Endodermal cell (in vitro differentiated cells): ENCODE results near the gene SLC26A1. TPM values are rescaled to one million over a fixed set of nuclear protein-coding genes. Genes with fewer than 3 reads are reported as not detected.
A peak's percentile ranks its signal among the peaks of the same experiment; 100 is the strongest.

Experiments used
- DNase-seq: peaks from one replicate; pipeline ENCODE4 v3.0.0-alpha.2; 2017
- H3K27ac ChIP-seq: 2 replicates; pipeline ENCODE4 v1.5.1; 2013; ENCODE audit warnings: mild to moderate bottlenecking, low read depth, low read length, moderate library complexity
- H3K27me3 ChIP-seq: 2 replicates; pipeline ENCODE4 v1.6.1; 2013; ENCODE audit warnings: mild to moderate bottlenecking, low read length, moderate library complexity; ENCODE audit not compliant: insufficient read depth, control insufficient read depth, poor library complexity, severe bottlenecking
- H3K36me3 ChIP-seq: 2 replicates; pipeline ENCODE4 v1.7.0; 2013; ENCODE audit warnings: mild to moderate bottlenecking, low read length, moderate library complexity; ENCODE audit not compliant: control insufficient read depth, insufficient read depth
- H3K4me1 ChIP-seq: one replicate; pipeline ENCODE4 v1.7.0; 2013; ENCODE audit warnings: low read length; ENCODE audit not compliant: control insufficient read depth, insufficient read depth
- H3K4me3 ChIP-seq: 2 replicates; pipeline ENCODE4 v1.5.1; 2013; ENCODE audit warnings: mild to moderate bottlenecking, low read length, moderate library complexity
- H3K9ac ChIP-seq: 2 replicates; pipeline ENCODE4 v1.6.1; 2013; ENCODE audit warnings: mild to moderate bottlenecking, low read length, moderate library complexity; ENCODE audit not compliant: poor library complexity, severe bottlenecking; ENCODE audit errors: extremely low read depth
- H3K9me3 ChIP-seq: 2 replicates; pipeline ENCODE4 v1.6.1; 2013; ENCODE audit warnings: mild to moderate bottlenecking, low read length, moderate library complexity; ENCODE audit not compliant: control insufficient read depth
- H3K27ac Mint-ChIP-seq: 2 replicates; pipeline ENCODE4 v1.8.0; 2020; ENCODE audit warnings: mixed read lengths
- H3K27me3 Mint-ChIP-seq: 2 replicates; pipeline ENCODE4 v1.8.0; 2021; ENCODE audit warnings: mild to moderate bottlenecking, mixed read lengths; ENCODE audit not compliant: insufficient read depth
- H3K36me3 Mint-ChIP-seq: 2 replicates; pipeline ENCODE4 v1.8.0; 2020; ENCODE audit warnings: low read depth, mixed read lengths
- H3K4me1 Mint-ChIP-seq: 2 replicates; pipeline ENCODE4 v1.8.0; 2020; ENCODE audit warnings: mixed read lengths
- H3K4me3 Mint-ChIP-seq: 2 replicates; pipeline ENCODE4 v1.8.0; 2020; ENCODE audit warnings: mild to moderate bottlenecking, moderate library complexity, mixed read lengths
- H3K9me3 Mint-ChIP-seq: 2 replicates; pipeline ENCODE4 v1.8.0; 2020; ENCODE audit warnings: mild to moderate bottlenecking, mixed read lengths
- WGBS, 2 experiments: methylation state at CpG; one replicate each; pipeline versions ENCODE4 v1.1.5 to v1.1.7; 2013; ENCODE audit warnings: missing lambda C conversion rate in 2 of 2, mixed read lengths in 1 of 2; ENCODE audit not compliant: insufficient coverage in 1 of 2, insufficient read length in 1 of 2; 5-methylcytosine and 5-hydroxymethylcytosine counted together
- total RNA-seq, 2 donors: library from RNA; stranded (reverse); fragmentation: NEBNext Ultra II Directional in 1 of 2; extraction: Animal tissue kit (Norgen Biotek cat#: 25700) in 1 of 2; gene quantifications; 2 replicates in 1 of 2; 3 replicates in 1 of 2; pipeline ENCODE4 v1.2.1, GENCODE V29; 2021
- TF ChIP-seq, protein P1 (sequence below): fragments of 200-600 bp; sonication (generic); conservative IDR thresholded peaks from 2 replicates; pipeline ENCODE4 v1.5.0; 2021; ENCODE audit warnings: antibody characterized with exemption, mild to moderate bottlenecking

Gene SLC26A1
- total RNA-seq, 2 donors from 2014 or later = 0.55 to 1.0 TPM

DNA sequence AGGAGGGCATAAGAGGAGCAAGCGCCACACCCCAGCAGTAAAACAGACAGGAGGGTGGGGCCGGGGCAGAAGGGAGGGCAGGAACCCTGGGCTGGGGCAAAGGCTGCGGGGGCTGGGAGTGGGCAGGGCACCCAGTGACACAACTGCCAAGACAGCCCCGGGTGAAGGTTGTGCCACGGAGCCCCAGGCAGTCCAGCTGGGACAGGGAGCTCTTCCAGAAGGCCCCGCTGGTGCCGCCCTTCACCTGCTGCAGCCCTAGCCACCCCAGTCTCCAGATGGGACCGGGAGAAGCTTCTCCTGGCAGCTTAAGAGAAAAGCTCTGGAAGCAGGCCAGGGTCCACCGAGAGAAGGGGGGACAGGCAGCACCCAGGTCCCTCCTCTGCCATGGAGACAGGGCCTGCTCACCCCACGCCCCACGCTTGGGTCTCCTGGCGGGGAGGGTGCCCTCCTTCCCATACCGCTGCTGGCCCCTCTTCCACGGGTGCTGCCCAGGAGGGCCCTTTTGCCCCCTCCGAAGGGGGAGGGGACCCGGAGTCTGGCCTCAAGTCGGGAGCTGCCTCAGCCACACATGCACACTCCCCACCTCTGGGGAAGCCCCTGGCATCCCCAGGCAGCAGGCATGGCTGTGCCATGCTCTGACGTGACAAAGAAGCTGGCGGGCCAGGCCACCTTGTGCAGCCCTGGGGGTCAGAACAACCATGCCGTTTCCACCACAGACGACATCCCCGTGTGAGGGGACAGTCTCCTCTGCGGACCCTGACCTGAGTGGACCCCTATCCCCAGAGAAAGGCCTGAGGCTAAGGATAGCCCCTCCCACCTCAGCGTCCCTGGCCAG lies 21.3 kb downstream of the SLC26A1 start:
- no peaks in the 10 kb centered on the region for H3K4me1 ChIP-seq
- no peak overlapping the region for H3K9ac ChIP-seq
- peak overlapping the region; percentile 79 for H3K4me3 ChIP-seq
- Mint-ChIP-seq H3K36me3 (peaks cover 2% of the 10 kb centered on the region), H3K27ac (no peak overlapping the region), H3K4me3 (peak overlapping the region; percentile 52), H3K4me1 (peaks cover 8% of the 10 kb centered on the region), H3K27me3 (peaks cover 35% of the 10 kb centered on the region), H3K9me3 (peaks cover 10% of the 10 kb centered on the region)
- 85 to 89% methylated on average over 13 to 24 of the region's 24 CpGs for WGBS, 2 experiments
- H3K36me3 ChIP-seq = no peaks in the 10 kb centered on the region
- DNase-seq = no peak
- H3K27ac ChIP-seq = no peak overlapping the region
- TF ChIP-seq, protein P1, sequence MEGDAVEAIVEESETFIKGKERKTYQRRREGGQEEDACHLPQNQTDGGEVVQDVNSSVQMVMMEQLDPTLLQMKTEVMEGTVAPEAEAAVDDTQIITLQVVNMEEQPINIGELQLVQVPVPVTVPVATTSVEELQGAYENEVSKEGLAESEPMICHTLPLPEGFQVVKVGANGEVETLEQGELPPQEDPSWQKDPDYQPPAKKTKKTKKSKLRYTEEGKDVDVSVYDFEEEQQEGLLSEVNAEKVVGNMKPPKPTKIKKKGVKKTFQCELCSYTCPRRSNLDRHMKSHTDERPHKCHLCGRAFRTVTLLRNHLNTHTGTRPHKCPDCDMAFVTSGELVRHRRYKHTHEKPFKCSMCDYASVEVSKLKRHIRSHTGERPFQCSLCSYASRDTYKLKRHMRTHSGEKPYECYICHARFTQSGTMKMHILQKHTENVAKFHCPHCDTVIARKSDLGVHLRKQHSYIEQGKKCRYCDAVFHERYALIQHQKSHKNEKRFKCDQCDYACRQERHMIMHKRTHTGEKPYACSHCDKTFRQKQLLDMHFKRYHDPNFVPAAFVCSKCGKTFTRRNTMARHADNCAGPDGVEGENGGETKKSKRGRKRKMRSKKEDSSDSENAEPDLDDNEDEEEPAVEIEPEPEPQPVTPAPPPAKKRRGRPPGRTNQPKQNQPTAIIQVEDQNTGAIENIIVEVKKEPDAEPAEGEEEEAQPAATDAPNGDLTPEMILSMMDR = no peak
- peaks cover 9% of the 10 kb centered on the region for H3K27me3 ChIP-seq
- no peaks in the 10 kb centered on the region for H3K9me3 ChIP-seq

DNA sequence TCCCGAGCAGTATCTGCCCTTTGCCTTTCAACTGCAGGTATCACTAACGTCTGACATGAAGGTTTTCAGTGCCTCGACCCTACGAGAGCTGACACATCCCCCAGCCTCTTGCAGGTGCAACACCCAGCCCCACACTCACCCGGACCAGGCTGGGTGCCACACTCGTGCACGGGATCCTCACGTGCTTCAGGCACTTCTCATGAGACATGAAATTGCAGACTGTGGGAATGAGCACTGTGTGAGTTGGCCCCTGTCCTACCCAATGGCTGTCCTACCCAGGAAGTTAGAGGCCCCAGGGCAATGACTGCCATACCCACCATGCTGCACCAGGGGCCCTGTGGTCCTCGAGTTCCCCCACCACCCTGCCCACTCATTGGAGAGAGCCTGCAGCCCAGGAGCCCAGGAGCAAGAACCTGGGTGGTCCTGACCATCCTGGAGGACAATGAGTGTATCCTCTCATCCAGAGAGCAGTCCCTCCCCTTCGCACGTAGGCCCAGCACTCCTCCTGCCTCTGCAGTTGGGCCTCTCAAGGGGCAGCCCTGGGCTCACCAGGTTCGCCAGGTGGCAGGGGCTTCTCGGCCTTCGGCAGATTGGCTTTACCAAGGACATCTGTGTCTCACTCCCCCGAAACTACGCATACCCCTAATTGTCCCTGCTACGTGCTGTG lies 22.2 kb downstream of the SLC26A1 start:
- Mint-ChIP-seq H3K27me3 (peaks cover 31% of the 10 kb centered on the region), H3K4me1 (peaks cover 8% of the 10 kb centered on the region), H3K36me3 (peaks cover 3% of the 10 kb centered on the region), H3K4me3 (no peak overlapping the region), H3K9me3 (peaks cover 7% of the 10 kb centered on the region), H3K27ac (no peak overlapping the region)
- no peaks in the 10 kb centered on the region for H3K36me3 ChIP-seq
- H3K9me3 ChIP-seq = no peaks in the 10 kb centered on the region
- no peak overlapping the region for H3K4me3 ChIP-seq
- no peak for DNase-seq
- H3K27me3 ChIP-seq = peaks cover 9% of the 10 kb centered on the region
- TF ChIP-seq, protein P1 = no peak
- no peak overlapping the region for H3K27ac ChIP-seq
- 81 to 84% methylated on average over 17 of the region's 17 CpGs for WGBS, 2 experiments
- H3K9ac ChIP-seq = no peak overlapping the region
- no peaks in the 10 kb centered on the region for H3K4me1 ChIP-seq

DNA sequence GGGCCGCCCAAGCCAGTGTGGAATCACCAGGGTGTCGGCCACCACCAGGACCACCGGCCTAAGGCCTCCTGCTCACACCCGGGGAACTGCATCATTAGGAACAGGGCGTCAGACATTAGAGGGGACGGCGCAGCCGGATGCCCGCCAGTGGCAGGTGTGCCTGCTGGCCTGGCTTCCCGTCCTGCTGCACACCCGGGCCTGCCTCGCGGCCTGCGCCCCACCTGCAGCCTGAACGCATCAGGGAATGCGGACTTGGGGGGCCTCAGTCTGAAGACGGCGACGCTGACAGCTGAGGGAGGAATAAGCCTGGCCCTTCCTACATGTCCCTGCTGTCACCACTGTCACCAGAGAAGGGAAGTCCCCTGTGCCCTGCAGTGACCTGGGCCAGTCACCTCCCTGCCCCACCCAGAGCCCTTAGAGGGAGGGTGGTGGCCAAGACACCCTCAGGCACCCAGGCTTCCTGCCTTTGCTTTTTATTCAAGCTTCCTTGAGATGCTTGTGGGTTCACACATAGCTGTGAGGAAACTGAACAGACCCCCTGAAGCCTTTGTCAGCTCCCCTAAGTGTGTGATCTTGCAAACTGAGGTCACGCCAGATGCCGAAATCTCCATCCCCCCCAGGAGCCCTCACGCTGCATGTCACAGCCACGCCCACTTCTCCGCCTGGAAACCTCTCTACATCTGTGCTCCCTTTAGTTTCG lies 23.0 kb downstream of the SLC26A1 start:
- H3K27ac ChIP-seq = no peak overlapping the region
- peaks cover 9% of the 10 kb centered on the region for H3K27me3 ChIP-seq
- no peaks in the 10 kb centered on the region for H3K4me1 ChIP-seq
- DNase-seq = peak; percentile 80
- Mint-ChIP-seq H3K27ac (no peak overlapping the region), H3K36me3 (peaks cover 4% of the 10 kb centered on the region), H3K27me3 (peaks cover 29% of the 10 kb centered on the region), H3K4me1 (peaks cover 8% of the 10 kb centered on the region), H3K4me3 (no peak overlapping the region), H3K9me3 (peaks cover 4% of the 10 kb centered on the region)
- TF ChIP-seq, protein P1 = no peak
- no peak overlapping the region for H3K9ac ChIP-seq
- H3K9me3 ChIP-seq = no peaks in the 10 kb centered on the region
- no peak overlapping the region for H3K4me3 ChIP-seq
- WGBS, 2 experiments = 87 to 88% methylated on average over 22 to 25 of the region's 25 CpGs
- H3K36me3 ChIP-seq = no peaks in the 10 kb centered on the region
